ENCODE measurements around the gene PURA.

Gene PURA

DNA sequence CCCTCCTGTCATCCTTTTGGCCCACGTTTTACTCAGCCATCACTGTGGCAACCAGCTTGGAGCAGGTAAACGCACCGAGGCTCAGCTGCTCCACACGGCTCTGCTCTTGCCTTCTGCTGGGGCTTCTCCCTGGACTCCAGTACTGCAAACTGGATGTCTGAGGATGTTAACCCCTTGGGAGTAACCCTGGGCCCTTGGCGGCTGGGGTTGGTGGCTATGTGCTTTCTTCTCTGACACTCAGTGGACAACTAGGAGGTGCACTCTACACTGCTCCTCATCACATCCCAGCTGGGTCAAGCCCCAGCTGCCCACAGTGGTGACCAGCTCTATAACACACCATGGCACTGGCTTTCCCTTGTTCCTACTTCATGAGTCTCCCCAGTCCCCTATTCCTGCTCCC, 48.9 kb downstream of the PURA start:
- TF ChIP-seq, protein P1, sequence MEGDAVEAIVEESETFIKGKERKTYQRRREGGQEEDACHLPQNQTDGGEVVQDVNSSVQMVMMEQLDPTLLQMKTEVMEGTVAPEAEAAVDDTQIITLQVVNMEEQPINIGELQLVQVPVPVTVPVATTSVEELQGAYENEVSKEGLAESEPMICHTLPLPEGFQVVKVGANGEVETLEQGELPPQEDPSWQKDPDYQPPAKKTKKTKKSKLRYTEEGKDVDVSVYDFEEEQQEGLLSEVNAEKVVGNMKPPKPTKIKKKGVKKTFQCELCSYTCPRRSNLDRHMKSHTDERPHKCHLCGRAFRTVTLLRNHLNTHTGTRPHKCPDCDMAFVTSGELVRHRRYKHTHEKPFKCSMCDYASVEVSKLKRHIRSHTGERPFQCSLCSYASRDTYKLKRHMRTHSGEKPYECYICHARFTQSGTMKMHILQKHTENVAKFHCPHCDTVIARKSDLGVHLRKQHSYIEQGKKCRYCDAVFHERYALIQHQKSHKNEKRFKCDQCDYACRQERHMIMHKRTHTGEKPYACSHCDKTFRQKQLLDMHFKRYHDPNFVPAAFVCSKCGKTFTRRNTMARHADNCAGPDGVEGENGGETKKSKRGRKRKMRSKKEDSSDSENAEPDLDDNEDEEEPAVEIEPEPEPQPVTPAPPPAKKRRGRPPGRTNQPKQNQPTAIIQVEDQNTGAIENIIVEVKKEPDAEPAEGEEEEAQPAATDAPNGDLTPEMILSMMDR (IDR thresholded peaks at IDR 0.05; ENCODE audit: low read depth, low read length): no peak
- no peak for DNase-seq (ENCODE audit: low read depth, low spot score)

DNA sequence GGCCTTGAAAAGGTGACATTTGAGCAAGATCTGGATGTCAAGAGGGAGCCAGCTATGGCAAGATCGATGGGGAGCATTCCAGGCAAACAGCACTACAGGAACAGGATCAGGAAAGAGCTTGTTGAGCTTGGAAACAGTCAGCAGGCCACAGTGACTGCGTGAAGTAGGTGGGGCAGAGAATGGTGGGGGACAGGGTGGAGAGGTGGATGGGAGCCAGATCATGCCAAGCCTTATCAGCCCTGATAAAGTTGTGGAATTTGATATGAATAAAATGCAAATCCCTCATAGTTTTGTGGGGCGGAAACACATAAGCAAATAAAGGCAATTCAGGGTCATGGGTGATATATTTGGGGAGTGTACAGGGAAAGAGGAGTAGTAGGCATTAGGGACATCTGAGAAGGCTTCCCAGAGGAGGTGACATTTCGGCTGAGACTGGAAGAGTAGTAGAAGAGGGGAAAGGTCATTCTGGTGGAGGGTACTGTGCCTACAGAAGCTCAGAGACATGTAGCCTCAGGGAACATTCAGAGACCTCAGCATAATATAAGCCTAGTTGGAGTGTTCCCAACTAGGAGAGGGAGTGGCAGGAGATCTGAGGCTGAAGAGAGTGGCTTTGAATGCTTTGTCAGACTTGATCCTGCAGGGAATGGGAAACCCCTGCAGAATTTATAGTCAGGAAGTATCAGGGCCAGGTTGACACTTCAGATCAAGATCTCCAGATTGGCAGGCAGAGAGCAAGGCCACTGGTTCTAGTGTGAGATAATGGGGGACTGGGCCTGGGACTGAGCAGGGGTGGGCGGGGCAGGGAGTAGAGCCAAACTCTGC, 51.4 kb downstream of the PURA start:
- in situ Hi-C loops (cut with HindIII; ENCODE audit: low sequenced_read_pairs): loop anchor here (25.0 kb wide), 1 partner anchor 103 kb away; no protein-coding TSS in a partner anchor
- DNase-seq (ENCODE audit: low read depth, low spot score): no peak
- TF ChIP-seq, protein P1 (IDR thresholded peaks at IDR 0.05; ENCODE audit: low read depth, low read length): no peak
- H3K4me3 ChIP-seq (ENCODE audit: low read depth, low read length): no peak overlapping the region

More for the DNA sequence above, 48.9 kb downstream of the PURA start:
- no peak overlapping the region for H3K4me3 ChIP-seq (ENCODE audit: low read depth, low read length)
- in situ Hi-C loops (cut with HindIII; ENCODE audit: low sequenced_read_pairs): loop anchor here (25.0 kb wide), 1 partner anchor 100 kb away; no protein-coding TSS in a partner anchor

DNA sequence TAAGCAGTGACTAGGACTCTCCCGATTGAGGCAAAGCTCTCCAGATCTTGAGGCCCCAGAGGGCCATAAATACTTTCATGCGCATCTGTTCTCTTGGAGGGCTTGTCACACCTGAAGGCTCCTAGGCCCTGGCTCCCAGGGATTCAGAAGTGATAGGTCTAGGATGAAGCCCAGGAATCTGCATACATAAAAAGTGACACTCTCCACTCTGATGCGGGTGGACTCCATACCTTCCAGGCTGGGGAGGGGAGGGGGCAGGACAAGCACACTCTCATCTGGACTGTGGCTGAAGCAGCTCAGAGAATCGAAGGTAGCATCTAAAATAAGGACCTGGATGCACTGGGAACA, 52.0 kb downstream of the PURA start:
- in situ Hi-C loops (cut with HindIII; ENCODE audit: low sequenced_read_pairs): loop anchor here (25.0 kb wide), 1 partner anchor 104 kb away; no protein-coding TSS in a partner anchor
- no peak for DNase-seq (ENCODE audit: low read depth, low spot score)

DNA sequence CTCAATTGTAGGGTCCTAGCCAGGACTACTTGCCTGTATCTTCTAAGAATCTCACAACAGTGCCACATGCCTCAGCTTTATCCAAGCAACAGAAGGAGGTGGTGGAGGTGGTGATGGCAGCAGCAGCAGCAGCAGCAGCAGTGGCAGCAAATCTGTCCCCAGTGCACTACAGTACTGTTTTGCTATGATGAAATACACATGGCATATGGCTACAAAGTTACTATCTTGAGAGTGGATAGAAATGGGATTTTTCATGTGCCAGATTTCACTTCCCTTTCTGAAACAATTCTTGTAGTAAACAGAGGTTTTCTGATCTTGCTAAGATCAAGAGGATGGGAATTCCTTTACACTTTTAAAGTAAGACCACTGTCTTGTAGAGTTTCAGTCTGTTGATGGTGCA, 53.0 kb downstream of the PURA start:
- H3K4me3 ChIP-seq (ENCODE audit: low read depth, low read length): no peak overlapping the region
- no peak for DNase-seq (ENCODE audit: low read depth, low spot score)
- in situ Hi-C loops (cut with HindIII; ENCODE audit: low sequenced_read_pairs): loop anchor here (25.0 kb wide), 1 partner anchor 105 kb away; no protein-coding TSS in a partner anchor
- TF ChIP-seq, protein P1 (IDR thresholded peaks at IDR 0.05; ENCODE audit: low read depth, low read length): no peak

More for the DNA sequence above, 52.0 kb downstream of the PURA start:
- TF ChIP-seq, protein P1 (IDR thresholded peaks at IDR 0.05; ENCODE audit: low read depth, low read length): no peak
- no peak overlapping the region for H3K4me3 ChIP-seq (ENCODE audit: low read depth, low read length)

DNA sequence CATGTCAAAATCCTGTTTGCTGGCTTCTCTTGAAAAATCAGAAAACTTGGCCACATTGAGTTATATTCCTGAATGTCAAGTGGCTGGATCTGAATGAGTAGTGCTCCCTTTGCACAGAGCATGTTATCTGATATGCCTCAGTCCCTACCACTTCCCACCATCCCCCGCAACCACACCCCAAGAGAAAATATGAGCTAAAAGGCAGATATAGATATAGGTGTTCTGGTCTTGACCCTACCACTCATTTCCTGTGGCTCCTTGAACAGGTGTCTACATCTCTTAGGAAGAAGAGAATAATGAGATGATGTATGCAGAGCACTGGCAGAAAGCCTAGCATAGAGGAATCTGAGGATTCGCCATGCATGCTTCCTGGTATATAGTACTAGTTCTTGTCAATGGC, 54.5 kb downstream of the PURA start:
- no peak for DNase-seq (ENCODE audit: low read depth, low spot score)
- TF ChIP-seq, protein P1 (IDR thresholded peaks at IDR 0.05; ENCODE audit: low read depth, low read length): no peak
- in situ Hi-C loops (cut with HindIII; ENCODE audit: low sequenced_read_pairs): loop anchor here (25.0 kb wide), 1 partner anchor 106 kb away; no protein-coding TSS in a partner anchor
- no peak overlapping the region for H3K4me3 ChIP-seq (ENCODE audit: low read depth, low read length)

DNA sequence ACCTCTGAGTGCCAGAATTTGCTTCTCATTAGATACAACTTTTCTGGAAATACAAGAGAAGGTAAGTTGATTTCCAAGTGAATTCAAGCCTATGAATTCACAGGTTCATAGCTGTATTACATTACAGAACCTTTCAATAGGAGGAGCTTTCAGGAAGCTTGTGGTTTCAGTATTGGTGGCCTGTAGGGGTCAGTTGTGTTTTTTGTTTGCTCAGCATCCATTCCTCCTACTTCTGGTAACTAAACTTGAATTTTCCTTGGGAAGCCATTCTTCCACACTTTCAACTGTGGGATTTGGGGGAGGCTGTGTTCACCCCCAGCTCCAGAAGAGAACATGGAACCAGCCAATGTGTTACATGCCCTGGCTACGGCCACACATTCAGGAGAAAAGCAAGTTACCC, 55.5 kb downstream of the PURA start:
- no peak overlapping the region for H3K4me3 ChIP-seq (ENCODE audit: low read depth, low read length)
- in situ Hi-C loops (cut with HindIII; ENCODE audit: low sequenced_read_pairs): loop anchor here (25.0 kb wide), 1 partner anchor 107 kb away; no protein-coding TSS in a partner anchor
- no peak for DNase-seq (ENCODE audit: low read depth, low spot score)
- TF ChIP-seq, protein P1 (IDR thresholded peaks at IDR 0.05; ENCODE audit: low read depth, low read length): peak; percentile 28

Data from astrocyte of the spinal cord (primary cell).